Measurements from ENCODE around the gene SLC25A12.

SLC25A12 gene

DNA sequence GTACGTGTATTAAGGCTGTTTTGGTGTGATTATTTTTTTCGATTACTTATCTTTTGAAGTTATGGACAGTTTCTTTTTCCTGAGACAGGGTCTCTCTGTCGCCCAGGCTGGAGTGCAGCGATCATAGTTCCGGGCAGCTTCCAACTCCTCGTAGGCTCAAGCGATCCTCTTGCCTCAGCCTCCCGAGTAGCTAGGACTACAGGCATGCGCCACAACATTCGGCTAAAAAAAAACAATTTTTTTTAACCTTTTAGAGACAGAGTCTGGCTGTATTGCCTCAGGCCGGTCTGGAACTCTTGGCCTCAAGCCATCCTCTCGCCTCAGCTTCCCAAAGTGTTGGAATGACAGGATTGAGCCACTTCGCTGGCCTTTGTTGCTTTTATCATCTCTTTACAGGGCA is 29.2 kb upstream of the SLC25A12 start:
- H4K20me1 ChIP-seq (ENCODE audit: insufficient read depth, low read length) = no peaks in the 10 kb centered on the region
- H3K79me2 ChIP-seq (ENCODE audit: insufficient read depth, low read length) = peaks cover 26% of the 10 kb centered on the region
- peak overlapping the region; percentile 89 for H3K4me2 ChIP-seq (ENCODE audit: low read length)
- H3K36me3 ChIP-seq (ENCODE audit: insufficient read depth, low read length) = peaks cover 29% of the 10 kb centered on the region
- peak overlapping the region; percentile 45 for H3K27ac ChIP-seq (ENCODE audit: low read depth, low read length, poor library complexity, severe bottlenecking)
- H3F3A ChIP-seq (ENCODE audit: insufficient read depth, low read length) = no peaks in the 10 kb centered on the region
- H3K27me3 ChIP-seq (ENCODE audit: insufficient read depth, low read length) = no peaks in the 10 kb centered on the region
- H3K9me2 ChIP-seq (ENCODE audit: low read depth, low read length) = no peaks in the 10 kb centered on the region
- TF ChIP-seq EZH2 (IDR thresholded peaks at IDR 0.05; ENCODE audit: borderline replicate concordance, low read length) = no peak
- TF ChIP-seq, protein P1, sequence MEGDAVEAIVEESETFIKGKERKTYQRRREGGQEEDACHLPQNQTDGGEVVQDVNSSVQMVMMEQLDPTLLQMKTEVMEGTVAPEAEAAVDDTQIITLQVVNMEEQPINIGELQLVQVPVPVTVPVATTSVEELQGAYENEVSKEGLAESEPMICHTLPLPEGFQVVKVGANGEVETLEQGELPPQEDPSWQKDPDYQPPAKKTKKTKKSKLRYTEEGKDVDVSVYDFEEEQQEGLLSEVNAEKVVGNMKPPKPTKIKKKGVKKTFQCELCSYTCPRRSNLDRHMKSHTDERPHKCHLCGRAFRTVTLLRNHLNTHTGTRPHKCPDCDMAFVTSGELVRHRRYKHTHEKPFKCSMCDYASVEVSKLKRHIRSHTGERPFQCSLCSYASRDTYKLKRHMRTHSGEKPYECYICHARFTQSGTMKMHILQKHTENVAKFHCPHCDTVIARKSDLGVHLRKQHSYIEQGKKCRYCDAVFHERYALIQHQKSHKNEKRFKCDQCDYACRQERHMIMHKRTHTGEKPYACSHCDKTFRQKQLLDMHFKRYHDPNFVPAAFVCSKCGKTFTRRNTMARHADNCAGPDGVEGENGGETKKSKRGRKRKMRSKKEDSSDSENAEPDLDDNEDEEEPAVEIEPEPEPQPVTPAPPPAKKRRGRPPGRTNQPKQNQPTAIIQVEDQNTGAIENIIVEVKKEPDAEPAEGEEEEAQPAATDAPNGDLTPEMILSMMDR (IDR thresholded peaks at IDR 0.05; ENCODE audit: low read length) = no peak
- peaks cover 28% of the 10 kb centered on the region for H3K4me1 ChIP-seq (ENCODE audit: insufficient read depth, low read length, severe bottlenecking)
- no peak overlapping the region for H2AFZ ChIP-seq (ENCODE audit: low read length)
- H3K4me3 ChIP-seq (ENCODE audit: low read depth, low read length, poor library complexity, severe bottlenecking) = peak overlapping the region; percentile 86
- H3K9ac ChIP-seq (ENCODE audit: low read length) = peak overlapping the region; percentile 86
- H3K9me3 ChIP-seq (ENCODE audit: low read length) = no peaks in the 10 kb centered on the region

DNA sequence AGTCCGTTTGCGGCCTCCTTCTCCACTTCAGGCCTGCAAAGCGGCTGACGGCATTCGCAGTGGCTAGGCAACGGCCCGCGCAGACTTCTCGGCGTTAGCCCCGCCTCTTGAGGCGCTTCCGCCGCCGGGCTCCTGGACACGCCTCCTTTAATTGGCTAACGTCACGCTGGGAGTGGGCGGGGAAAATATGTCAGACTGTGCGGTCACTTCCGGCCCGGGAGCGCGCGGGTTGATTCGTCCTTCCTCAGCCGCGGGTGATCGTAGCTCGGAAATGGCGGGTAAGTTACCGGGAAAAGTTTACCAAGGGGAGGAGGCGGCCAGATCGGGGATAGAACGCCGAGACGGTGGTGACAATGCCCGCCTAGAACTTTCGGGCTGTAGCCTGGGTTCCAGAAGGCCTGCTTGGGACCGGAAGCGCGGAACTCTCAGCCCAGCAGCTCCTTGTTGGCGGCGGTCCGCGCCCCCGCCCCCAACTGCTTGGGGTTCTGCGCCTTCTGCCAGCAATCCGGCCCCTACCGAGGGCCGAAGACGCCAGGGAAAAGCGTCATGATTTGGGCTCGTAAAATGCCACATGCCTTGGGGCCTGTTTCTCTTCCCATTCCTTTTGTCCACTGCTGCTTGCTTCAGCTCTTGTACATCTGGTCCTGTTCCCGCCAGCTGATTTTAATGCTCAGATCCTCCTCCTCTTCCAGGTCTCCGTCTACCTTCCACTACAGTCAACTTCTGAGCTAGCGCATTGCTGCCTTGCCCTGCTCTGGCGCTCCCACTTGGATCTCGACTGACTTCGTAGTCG is 28.4 kb upstream of the SLC25A12 start, which contains the start of gene HAT1:
Gene HAT1, plus strand, starts transcription at position 232 of the 793 bp plus-strand sequence. Its CDS starts 40 bp downstream, at position 272.
- Histone ChIP-seq H3K4me1 (ENCODE audit: insufficient read depth, low read length, severe bottlenecking) (peaks cover 28% of the 10 kb centered on the region), H3K4me2 (ENCODE audit: low read length) (peak within 1 kb of the TSS; percentile 89), H3K79me2 (ENCODE audit: insufficient read depth, low read length) (peaks cover 26% of the 10 kb centered on the region), H3K9me3 (ENCODE audit: low read length) (no peaks in the 10 kb centered on the region), H3K4me3 (ENCODE audit: low read depth, low read length, poor library complexity, severe bottlenecking) (peak within 1 kb of the TSS; percentile 86), H3K27me3 (ENCODE audit: insufficient read depth, low read length) (no peaks in the 10 kb centered on the region), H2AFZ (ENCODE audit: low read length) (peak within 1 kb of the TSS; percentile 87; the same call in 1 of the 2 replicates), H4K20me1 (ENCODE audit: insufficient read depth, low read length) (no peaks in the 10 kb centered on the region), H3K9me2 (ENCODE audit: low read depth, low read length) (no peaks in the 10 kb centered on the region), H3F3A (ENCODE audit: insufficient read depth, low read length) (no peaks in the 10 kb centered on the region), H3K9ac (ENCODE audit: low read length) (peak within 1 kb of the TSS; percentile 86), H3K27ac (ENCODE audit: low read depth, low read length, poor library complexity, severe bottlenecking) (peak within 1 kb of the TSS; percentile 51), H3K36me3 (ENCODE audit: insufficient read depth, low read length) (peaks cover 21% of the 10 kb centered on the region)
- TF ChIP-seq, protein P1 (IDR thresholded peaks at IDR 0.05; ENCODE audit: low read length) = no peak
- no peak for TF ChIP-seq EZH2 (IDR thresholded peaks at IDR 0.05; ENCODE audit: borderline replicate concordance, low read length)

DNA sequence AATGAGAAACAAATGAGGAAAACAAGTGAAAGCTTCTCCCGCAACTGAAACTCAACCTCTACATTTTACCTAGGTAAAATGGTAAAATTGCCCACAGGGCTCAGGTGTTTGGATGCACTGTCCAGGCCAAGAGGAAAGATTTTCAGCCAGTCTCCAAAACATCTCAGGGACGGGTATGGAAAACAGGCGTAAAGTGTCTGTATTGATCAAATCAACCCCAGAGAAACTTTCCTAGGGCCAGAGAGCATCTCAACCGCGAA is 27.9 kb upstream of the SLC25A12 start:
- TF ChIP-seq, protein P1 (IDR thresholded peaks at IDR 0.05; ENCODE audit: low read length) = no peak
- Histone ChIP-seq H3K4me2 (ENCODE audit: low read length) (peak overlapping the region; percentile 72), H3K9me3 (ENCODE audit: low read length) (no peaks in the 10 kb centered on the region), H3K79me2 (ENCODE audit: insufficient read depth, low read length) (peaks cover 26% of the 10 kb centered on the region), H4K20me1 (ENCODE audit: insufficient read depth, low read length) (no peaks in the 10 kb centered on the region), H3K27ac (ENCODE audit: low read depth, low read length, poor library complexity, severe bottlenecking) (peak overlapping the region; percentile 51), H3K4me1 (ENCODE audit: insufficient read depth, low read length, severe bottlenecking) (peaks cover 28% of the 10 kb centered on the region), H2AFZ (ENCODE audit: low read length) (peak overlapping the region; percentile 87; the same call in 1 of the 2 replicates), H3K36me3 (ENCODE audit: insufficient read depth, low read length) (peaks cover 16% of the 10 kb centered on the region), H3K9me2 (ENCODE audit: low read depth, low read length) (no peaks in the 10 kb centered on the region), H3K4me3 (ENCODE audit: low read depth, low read length, poor library complexity, severe bottlenecking) (peak overlapping the region; percentile 86), H3F3A (ENCODE audit: insufficient read depth, low read length) (no peaks in the 10 kb centered on the region), H3K9ac (ENCODE audit: low read length) (peak overlapping the region; percentile 71), H3K27me3 (ENCODE audit: insufficient read depth, low read length) (no peaks in the 10 kb centered on the region)

Measured in OCI-LY1 (cell line).